Neural cell (in vitro differentiated cells): ENCODE data around the gene FBLL1.

Experiments
- EP300 ChIP-seq: fragments of 450-650 bp; conservative IDR thresholded peaks from 2 replicates; pipeline ENCODE4 v1.6.1; 2014; ENCODE audit warnings: antibody characterized with exemption, mild to moderate bottlenecking, moderate library complexity; ENCODE audit not compliant: poor library complexity, severe bottlenecking
- EZH2 ChIP-seq: fragments of 200-600, 300-800 bp; shearing (Covaris generic), sonication (generic); IDR thresholded peaks from 2 replicates; pipeline ENCODE4 v1.6.1; 2014; ENCODE audit warnings: antibody characterized with exemption, low read length, borderline replicate concordance, mild to moderate bottlenecking; ENCODE audit not compliant: insufficient read depth, poor library complexity, severe bottlenecking
- POLR2AphosphoS5 ChIP-seq: IDR thresholded peaks from 2 replicates; pipeline ENCODE4 v1.6.1; 2012
- RAD21 ChIP-seq: fragments of 450-650 bp; conservative IDR thresholded peaks from 2 replicates; pipeline ENCODE4 v1.6.1; 2014; ENCODE audit warnings: antibody characterized with exemption, mild to moderate bottlenecking, moderate library complexity
- REST ChIP-seq: IDR thresholded peaks from 2 replicates; pipeline ENCODE4 v1.6.1; 2012; ENCODE audit warnings: borderline replicate concordance
- TAF1 ChIP-seq: IDR thresholded peaks from 2 replicates; pipeline ENCODE4 v1.6.1; 2012; ENCODE audit warnings: low read depth
- TF ChIP-seq, protein P1 (sequence below): fragments of 450-650 bp; IDR thresholded peaks from 2 replicates; pipeline ENCODE4 v1.5.1; 2014; ENCODE audit warnings: antibody characterized with exemption, mild to moderate bottlenecking, moderate library complexity; ENCODE audit not compliant: poor library complexity, severe bottlenecking

DNA sequence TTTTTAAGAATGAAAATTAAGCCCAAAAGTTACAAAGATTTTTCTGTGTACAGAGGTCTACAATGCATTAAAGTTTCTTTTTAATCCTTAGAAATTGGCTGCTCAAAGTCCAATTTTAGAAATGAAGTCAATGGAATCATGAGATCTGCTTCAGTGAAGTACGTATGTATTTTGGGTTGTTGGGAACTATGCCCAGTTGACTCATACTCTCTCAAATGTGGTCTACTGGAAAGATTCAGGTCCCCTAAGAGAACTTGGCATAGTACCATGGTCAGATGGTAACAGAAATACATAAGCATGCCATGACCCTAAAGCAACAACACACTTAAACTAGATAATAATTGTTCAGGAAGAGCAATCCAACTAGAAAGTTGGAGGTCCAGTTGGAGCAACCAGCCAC, 23.0 kb downstream of the FBLL1 start:
- TF ChIP-seq, protein P1, sequence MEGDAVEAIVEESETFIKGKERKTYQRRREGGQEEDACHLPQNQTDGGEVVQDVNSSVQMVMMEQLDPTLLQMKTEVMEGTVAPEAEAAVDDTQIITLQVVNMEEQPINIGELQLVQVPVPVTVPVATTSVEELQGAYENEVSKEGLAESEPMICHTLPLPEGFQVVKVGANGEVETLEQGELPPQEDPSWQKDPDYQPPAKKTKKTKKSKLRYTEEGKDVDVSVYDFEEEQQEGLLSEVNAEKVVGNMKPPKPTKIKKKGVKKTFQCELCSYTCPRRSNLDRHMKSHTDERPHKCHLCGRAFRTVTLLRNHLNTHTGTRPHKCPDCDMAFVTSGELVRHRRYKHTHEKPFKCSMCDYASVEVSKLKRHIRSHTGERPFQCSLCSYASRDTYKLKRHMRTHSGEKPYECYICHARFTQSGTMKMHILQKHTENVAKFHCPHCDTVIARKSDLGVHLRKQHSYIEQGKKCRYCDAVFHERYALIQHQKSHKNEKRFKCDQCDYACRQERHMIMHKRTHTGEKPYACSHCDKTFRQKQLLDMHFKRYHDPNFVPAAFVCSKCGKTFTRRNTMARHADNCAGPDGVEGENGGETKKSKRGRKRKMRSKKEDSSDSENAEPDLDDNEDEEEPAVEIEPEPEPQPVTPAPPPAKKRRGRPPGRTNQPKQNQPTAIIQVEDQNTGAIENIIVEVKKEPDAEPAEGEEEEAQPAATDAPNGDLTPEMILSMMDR: no peak
- TF ChIP-seq TAF1: no peak
- TF ChIP-seq EZH2: no peak
- TF ChIP-seq POLR2AphosphoS5: no peak
- no peak for TF ChIP-seq EP300
- TF ChIP-seq RAD21: no peak
- TF ChIP-seq REST: no peak
